PC-3 (cell line): ENCODE measurements around the gene PARP11. TPM values are rescaled to one million over a fixed set of nuclear protein-coding genes. Genes with fewer than 3 reads are reported as not detected.

Experiments used
- ATAC-seq: fragments of 200-7000 bp; cut with Tn5 transposase; 2 replicates; pipeline ENCODE4 v1.9.1; 2020; ENCODE audit warnings: mild to moderate bottlenecking, moderate library complexity
- BruUV-seq: library from RNA; stranded (reverse); fragments of 400-500 nt; replicated peaks from 2 replicates; lab custom pipeline; 2021; lab: Mats Ljungman, UMichigan
- CTCF ChIA-PET: fragments of 300-600 bp; sonication (Branson Sonifier 250); formaldehyde crosslinking; loops from one replicate; lab custom pipeline; 2022; ENCODE audit warnings: antibody characterized with exemption; lab: Charles Lee
- POLR2A ChIA-PET: fragments of 300-600 bp; sonication (Branson Sonifier 250); formaldehyde crosslinking; loops from one replicate; lab custom pipeline; 2022; ENCODE audit warnings: antibody characterized with exemption; ENCODE audit not compliant: unreplicated experiment; lab: Charles Lee
- DNase-seq: peaks from one replicate; pipeline ENCODE4 v3.0.0-alpha.2; 2015
- H2AFZ ChIP-seq: fragments of 300-600 bp; sonication (generic); 2 replicates; pipeline ENCODE4 v1.6.0; 2016; ENCODE audit warnings: antibody characterized with exemption, low read length
- H3F3A ChIP-seq: fragments of 300-600 bp; sonication (generic); one replicate; pipeline ENCODE4 v1.6.0; 2017; ENCODE audit warnings: antibody characterized with exemption, low read length, control low read depth, mild to moderate bottlenecking; ENCODE audit not compliant: unreplicated experiment
- H3K27ac ChIP-seq: fragments of 300-600 bp; sonication (generic); 2 replicates; pipeline ENCODE4 v1.5.1; 2016; ENCODE audit warnings: mild to moderate bottlenecking, low read length
- H3K27me3 ChIP-seq: fragments of 300-600 bp; sonication (generic); 2 replicates; pipeline ENCODE4 v1.6.1; 2016; ENCODE audit warnings: low read length, mixed read lengths
- H3K36me3 ChIP-seq: fragments of 300-600 bp; sonication (generic); 2 replicates; pipeline ENCODE4 v1.6.1; 2016; ENCODE audit warnings: low read depth, mixed run types, low read length, mixed read lengths
- H3K4me1 ChIP-seq: fragments of 300-600 bp; sonication (generic); 2 replicates; pipeline ENCODE4 v1.5.1; 2016; ENCODE audit warnings: low read length; ENCODE audit not compliant: insufficient read depth
- H3K4me2 ChIP-seq: fragments of 300-600 bp; sonication (generic); 2 replicates; pipeline ENCODE4 v1.6.0; 2016; ENCODE audit warnings: low read length
- H3K4me3 ChIP-seq: fragments of 300-600 bp; sonication (generic); 2 replicates; pipeline ENCODE4 v1.5.1; 2016; ENCODE audit warnings: mild to moderate bottlenecking, low read length, mixed read lengths
- H3K79me2 ChIP-seq: fragments of 300-600 bp; sonication (generic); 2 replicates; pipeline ENCODE4 v1.6.1; 2017; ENCODE audit warnings: low read length, mixed read lengths
- H3K9ac ChIP-seq: fragments of 300-600 bp; sonication (generic); 2 replicates; pipeline ENCODE4 v1.6.0; 2016; ENCODE audit warnings: mild to moderate bottlenecking, low read length
- H3K9me2 ChIP-seq: fragments of 300-600 bp; sonication (generic); replicated peaks from 2 replicates; pipeline ENCODE4 v1.6.1; 2016; ENCODE audit warnings: mixed run types, low read length, mixed read lengths
- H3K9me3 ChIP-seq: fragments of 300-600 bp; sonication (generic); 2 replicates; pipeline ENCODE4 v1.6.1; 2016; ENCODE audit warnings: low read length, mixed read lengths
- H4K20me1 ChIP-seq: fragments of 300-600 bp; sonication (generic); 2 replicates; pipeline ENCODE4 v1.6.1; 2016; ENCODE audit warnings: low read length, mixed read lengths
- CTCF ChIP-seq: fragments of 300-600 bp; sonication (generic); conservative IDR thresholded peaks from 2 replicates; pipeline ENCODE4 v1.5.1; 2017; ENCODE audit warnings: antibody characterized with exemption, low read depth, mild to moderate bottlenecking, low read length
- EZH2 ChIP-seq: fragments of 300-600 bp; sonication (generic); IDR thresholded peaks from one replicate; pipeline ENCODE4 v1.6.1; 2017; ENCODE audit warnings: antibody characterized with exemption, mild to moderate bottlenecking, low read length; ENCODE audit not compliant: unreplicated experiment
- EZH2phosphoT487 ChIP-seq: fragments of 300-600 bp; sonication (generic); IDR thresholded peaks from 2 replicates; pipeline ENCODE4 v1.6.1; 2018; ENCODE audit warnings: mild to moderate bottlenecking, antibody characterized with exemption, low read length, borderline replicate concordance
- intact Hi-C: fragments of 100-400 bp; cut with micrococcal nuclease; formaldehyde crosslinking; loops from 2 replicates; pipeline ENCODE4 v1.9.0; 2023
- total RNA-seq: library from RNA; depleted of rRNA; stranded (reverse); fragments of >200 nt; gene quantifications from 2 replicates; pipeline ENCODE4 v1.2.3, GENCODE V29; 2014

Gene PARP11
- total RNA-seq, 1 experiment from 2014 or later = 2.2 TPM

DNA sequence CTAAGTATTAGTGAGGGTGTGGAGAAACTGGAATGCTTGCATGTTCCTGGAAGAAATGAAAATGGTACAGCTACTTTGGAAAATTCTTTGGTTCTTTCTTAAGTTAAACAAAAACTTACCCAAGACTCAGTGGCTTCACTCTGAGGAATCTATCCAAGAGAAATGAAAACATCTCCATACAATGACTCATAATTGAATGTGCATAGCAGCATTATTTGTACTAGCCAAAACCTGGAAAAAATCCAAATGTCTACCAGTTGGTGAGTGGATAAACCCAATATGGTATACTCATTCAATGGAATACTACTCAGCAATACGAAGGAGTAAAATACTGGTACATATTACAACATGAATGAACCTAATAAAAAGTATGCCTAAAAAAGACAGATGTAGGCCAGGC lies 102.3 kb downstream of the PARP11 start:
- Histone ChIP-seq H3K9me2 (no peaks in the 10 kb centered on the region), H3K27ac (no peak overlapping the region), H2AFZ (no peak overlapping the region), H3K9ac (no peak overlapping the region), H4K20me1 (no peaks in the 10 kb centered on the region), H3K4me2 (no peak overlapping the region), H3K27me3 (peaks cover 14% of the 10 kb centered on the region), H3F3A (no peaks in the 10 kb centered on the region), H3K4me3 (no peak overlapping the region), H3K4me1 (no peaks in the 10 kb centered on the region; the same call in 1 of the 2 replicates), H3K36me3 (no peaks in the 10 kb centered on the region), H3K9me3 (no peaks in the 10 kb centered on the region), H3K79me2 (no peaks in the 10 kb centered on the region)
- ChIA-PET POLR2A (no interaction called here), CTCF (no interaction called here)
- intact Hi-C loops = no loop called here
- ATAC-seq = peak; percentile 50
- BruUV-seq = no TSS peak
- DNase-seq = peak; percentile 86
- no peak for TF ChIP-seq EZH2phosphoT487
- no peak for TF ChIP-seq EZH2
- TF ChIP-seq CTCF = no peak

DNA sequence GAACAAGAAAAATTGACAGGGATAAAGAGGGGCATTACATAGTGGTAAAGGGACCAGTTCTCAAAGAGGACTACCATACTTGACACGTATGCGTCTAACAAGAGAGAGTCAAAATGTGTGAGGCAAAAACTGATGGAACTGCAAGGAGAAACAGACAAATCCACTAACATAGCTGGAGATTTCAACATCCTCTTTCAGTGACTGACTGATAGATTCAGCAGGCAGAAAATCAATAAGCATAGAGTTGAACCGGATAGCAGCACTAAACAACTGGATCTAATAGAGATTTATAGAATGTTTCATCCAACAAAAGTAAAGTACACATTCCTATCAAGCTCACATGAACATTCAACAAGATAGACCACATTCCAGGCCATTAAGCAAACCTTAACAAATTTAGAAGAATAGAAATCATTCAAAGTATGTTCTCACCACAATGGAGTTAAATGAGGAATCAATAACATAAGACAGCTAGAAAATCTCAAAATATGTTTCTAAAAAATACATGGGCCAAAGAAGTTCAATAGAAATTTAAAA lies 104.2 kb downstream of the PARP11 start:
- H4K20me1 ChIP-seq = no peaks in the 10 kb centered on the region
- H3K27ac ChIP-seq = no peak overlapping the region
- no peaks in the 10 kb centered on the region for H3F3A ChIP-seq
- intact Hi-C loops = no loop called here
- DNase-seq (no peak), ATAC-seq (no peak)
- no peaks in the 10 kb centered on the region; the same call in 1 of the 2 replicates for H3K4me1 ChIP-seq
- no peak overlapping the region for H3K9ac ChIP-seq
- no peaks in the 10 kb centered on the region for H3K27me3 ChIP-seq
- no peaks in the 10 kb centered on the region for H3K79me2 ChIP-seq
- no peaks in the 10 kb centered on the region for H3K9me2 ChIP-seq
- TF ChIP-seq EZH2 (no peak), EZH2phosphoT487 (no peak), CTCF (no peak)
- CTCF ChIA-PET = no interaction called here
- H3K9me3 ChIP-seq = no peaks in the 10 kb centered on the region
- H3K36me3 ChIP-seq = no peaks in the 10 kb centered on the region
- POLR2A ChIA-PET = no interaction called here
- no peak overlapping the region for H2AFZ ChIP-seq
- no TSS peak for BruUV-seq
- H3K4me2 ChIP-seq = no peak overlapping the region
- no peak overlapping the region for H3K4me3 ChIP-seq

DNA sequence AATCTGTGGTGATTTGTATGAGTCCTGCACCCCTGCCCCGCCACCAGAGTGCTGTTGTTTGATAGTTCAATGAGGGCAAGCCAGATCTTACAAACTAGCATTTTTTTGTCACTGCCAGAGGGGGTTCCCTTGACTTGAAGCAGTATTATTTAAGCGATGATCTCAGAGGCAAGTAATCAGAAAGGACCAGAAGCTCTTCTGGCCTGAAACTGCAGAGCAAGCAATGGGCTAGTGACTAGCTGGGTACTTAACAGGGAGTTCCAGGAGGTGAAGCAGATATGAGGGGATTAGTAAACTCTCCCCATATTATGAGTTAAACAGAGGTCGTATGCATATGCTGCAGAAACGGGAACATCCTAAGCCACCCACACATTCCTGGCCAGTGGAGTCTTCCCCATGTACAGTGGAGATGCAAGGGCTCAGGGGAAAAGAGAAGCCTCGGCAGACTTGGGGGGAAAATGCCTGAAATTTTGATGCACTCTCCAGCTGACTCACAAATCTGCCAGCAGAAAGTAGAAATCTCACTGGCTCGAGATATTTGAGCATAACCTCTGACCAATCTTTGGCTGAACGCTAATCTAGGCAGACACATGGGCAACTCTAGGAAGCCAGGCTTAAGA lies 112.0 kb downstream of the PARP11 start:
- H3K9me2 ChIP-seq = no peaks in the 10 kb centered on the region
- H4K20me1 ChIP-seq = no peaks in the 10 kb centered on the region
- DNase-seq (no peak), ATAC-seq (no peak)
- no peaks in the 10 kb centered on the region for H3K9me3 ChIP-seq
- ChIA-PET POLR2A (no interaction called here), CTCF (no interaction called here)
- no peak overlapping the region for H2AFZ ChIP-seq
- no peaks in the 10 kb centered on the region for H3K27me3 ChIP-seq
- no peak overlapping the region for H3K9ac ChIP-seq
- H3K27ac ChIP-seq = no peak overlapping the region
- H3K79me2 ChIP-seq = no peaks in the 10 kb centered on the region
- no peak overlapping the region for H3K4me3 ChIP-seq
- H3F3A ChIP-seq = no peaks in the 10 kb centered on the region
- intact Hi-C loops = no loop called here
- no peak overlapping the region for H3K4me2 ChIP-seq
- no peak for TF ChIP-seq CTCF
- no peak for TF ChIP-seq EZH2
- no peak for TF ChIP-seq EZH2phosphoT487
- no peaks in the 10 kb centered on the region for H3K4me1 ChIP-seq
- BruUV-seq = no TSS peak
- no peaks in the 10 kb centered on the region for H3K36me3 ChIP-seq
